Neutrophil (primary cell): ENCODE results near the gene RIT2.
"Not testable (repeated sequence)": the region's sequence is repeated elsewhere in the genome, so short reads cannot be mapped to it uniquely, and the experiment has no call there.

ENCODE experiments used
- H3K27ac ChIP-seq: fragments of 200-600 bp; sonication (generic); 2 replicates; pipeline ENCODE4 v1.5.1; 2016; ENCODE audit warnings: mild to moderate bottlenecking, moderate library complexity
- H3K27me3 ChIP-seq: fragments of 200-600 bp; sonication (generic); 2 replicates; pipeline ENCODE4 v1.6.0; 2016; ENCODE audit warnings: mild to moderate bottlenecking
- H3K36me3 ChIP-seq: fragments of 200-600 bp; sonication (generic); 2 replicates; pipeline ENCODE4 v1.5.1; 2017
- H3K4me1 ChIP-seq, 2 experiments: fragments of 200-600 bp in 1 of 2; sonication (generic) in 1 of 2; 1 replicate in 1 of 2; 2 replicates in 1 of 2; pipeline versions ENCODE4 v1.5.1 to v1.6.1; 2013 to 2016; ENCODE audit warnings: low read depth in 1 of 2, low read length in 1 of 2, mild to moderate bottlenecking in 1 of 2, moderate library complexity in 1 of 2; ENCODE audit not compliant: control insufficient read depth in 1 of 2, insufficient read depth in 1 of 2
- H3K4me3 ChIP-seq, 2 experiments: fragments of 200-600 bp in 1 of 2; sonication (generic) in 1 of 2; 1 replicate in 1 of 2; 2 replicates in 1 of 2; pipeline ENCODE4 v1.5.1; 2013 to 2016; ENCODE audit warnings: low read depth in 1 of 2, low read length in 1 of 2, mild to moderate bottlenecking in 1 of 2, moderate library complexity in 1 of 2
- H3K9me3 ChIP-seq: fragments of 200-600 bp; sonication (generic); 2 replicates; pipeline ENCODE4 v1.5.1; 2016
- TF ChIP-seq, protein P1 (sequence below): fragments of 200-600 bp; sonication (generic); IDR thresholded peaks from 2 replicates; pipeline ENCODE4 v1.5.1; 2016; ENCODE audit warnings: antibody characterized with exemption

RIT2 gene

GRCh38 chr18:42743373-42744138 lies 371.9 kb downstream of the RIT2 start:
- TF ChIP-seq, protein P1, sequence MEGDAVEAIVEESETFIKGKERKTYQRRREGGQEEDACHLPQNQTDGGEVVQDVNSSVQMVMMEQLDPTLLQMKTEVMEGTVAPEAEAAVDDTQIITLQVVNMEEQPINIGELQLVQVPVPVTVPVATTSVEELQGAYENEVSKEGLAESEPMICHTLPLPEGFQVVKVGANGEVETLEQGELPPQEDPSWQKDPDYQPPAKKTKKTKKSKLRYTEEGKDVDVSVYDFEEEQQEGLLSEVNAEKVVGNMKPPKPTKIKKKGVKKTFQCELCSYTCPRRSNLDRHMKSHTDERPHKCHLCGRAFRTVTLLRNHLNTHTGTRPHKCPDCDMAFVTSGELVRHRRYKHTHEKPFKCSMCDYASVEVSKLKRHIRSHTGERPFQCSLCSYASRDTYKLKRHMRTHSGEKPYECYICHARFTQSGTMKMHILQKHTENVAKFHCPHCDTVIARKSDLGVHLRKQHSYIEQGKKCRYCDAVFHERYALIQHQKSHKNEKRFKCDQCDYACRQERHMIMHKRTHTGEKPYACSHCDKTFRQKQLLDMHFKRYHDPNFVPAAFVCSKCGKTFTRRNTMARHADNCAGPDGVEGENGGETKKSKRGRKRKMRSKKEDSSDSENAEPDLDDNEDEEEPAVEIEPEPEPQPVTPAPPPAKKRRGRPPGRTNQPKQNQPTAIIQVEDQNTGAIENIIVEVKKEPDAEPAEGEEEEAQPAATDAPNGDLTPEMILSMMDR: no peak
- no peaks in the 10 kb centered on the region for H3K36me3 ChIP-seq
- H3K4me1 ChIP-seq: no peaks in the 10 kb centered on the region
- H3K27me3 ChIP-seq: no peaks in the 10 kb centered on the region
- no peak overlapping the region for H3K4me3 ChIP-seq
- no peaks in the 10 kb centered on the region for H3K9me3 ChIP-seq
- H3K27ac ChIP-seq: no peak overlapping the region

DNA sequence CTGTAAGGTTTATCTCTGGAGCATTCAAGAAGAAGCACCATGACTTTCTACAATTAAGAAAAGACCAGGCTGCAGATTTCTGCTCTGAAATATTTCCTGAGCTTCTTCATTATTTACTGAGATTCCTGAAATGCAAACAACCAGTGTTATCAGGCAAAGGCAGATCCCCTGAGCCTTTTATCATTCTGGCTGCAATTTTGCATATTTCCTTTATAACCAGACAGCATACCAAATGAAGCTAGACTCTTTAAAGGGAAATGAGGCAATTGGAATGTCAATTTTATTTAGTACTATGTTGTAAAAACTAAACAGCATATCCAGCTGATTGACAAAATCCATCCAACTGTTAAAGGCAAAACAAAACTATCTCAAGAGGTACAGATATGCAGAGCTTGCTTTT lies 372.5 kb downstream of the RIT2 start:
- H3K27ac ChIP-seq: no peak overlapping the region
- H3K36me3 ChIP-seq: no peaks in the 10 kb centered on the region
- H3K27me3 ChIP-seq: no peaks in the 10 kb centered on the region
- no peaks in the 10 kb centered on the region for H3K9me3 ChIP-seq
- TF ChIP-seq, protein P1: no peak
- no peak overlapping the region for H3K4me3 ChIP-seq
- no peaks in the 10 kb centered on the region for H3K4me1 ChIP-seq

GRCh38 chr18:42742474-42742873 lies 373.0 kb downstream of the RIT2 start:
- H3K36me3 ChIP-seq: no peaks in the 10 kb centered on the region
- H3K9me3 ChIP-seq: no peaks in the 10 kb centered on the region
- H3K27ac ChIP-seq: no peak overlapping the region
- H3K4me3 ChIP-seq: no peak overlapping the region
- H3K4me1 ChIP-seq: no peaks in the 10 kb centered on the region
- TF ChIP-seq, protein P1: no peak
- H3K27me3 ChIP-seq: no peaks in the 10 kb centered on the region

GRCh38 chr18:42741805-42742347 lies 373.6 kb downstream of the RIT2 start:
- H3K4me1 ChIP-seq, H3K36me3 ChIP-seq, H3K27me3 ChIP-seq, H3K9me3 ChIP-seq, H3K4me3 ChIP-seq, H3K27ac ChIP-seq: not testable (repeated sequence)

DNA sequence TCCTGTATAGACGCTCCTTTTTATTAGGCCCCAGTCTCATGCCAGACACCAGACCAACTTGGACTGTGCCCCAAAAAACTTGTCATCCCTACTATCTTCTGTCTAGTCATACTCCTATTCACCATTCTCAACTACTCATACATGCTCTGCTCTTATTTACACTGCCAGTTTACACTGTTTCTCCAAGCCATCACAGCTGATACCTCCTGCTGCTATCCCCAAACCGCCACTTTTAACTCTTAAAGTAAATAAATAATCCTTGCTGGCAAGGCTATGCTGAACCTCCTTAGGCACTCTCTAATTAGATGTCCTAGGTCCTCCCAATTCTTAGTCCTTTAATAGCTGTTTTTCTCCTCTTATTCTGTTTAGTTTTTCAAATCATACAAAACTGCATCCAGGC lies 374.2 kb downstream of the RIT2 start:
- not testable (repeated sequence) for H3K27me3 ChIP-seq, H3K4me1 ChIP-seq, H3K36me3 ChIP-seq, H3K4me3 ChIP-seq, H3K27ac ChIP-seq, H3K9me3 ChIP-seq

GRCh38 chr18:42736074-42736473 lies 379.4 kb downstream of the RIT2 start:
- TF ChIP-seq, protein P1: no peak
- Histone ChIP-seq H3K36me3 (no peaks in the 10 kb centered on the region), H3K4me1 (no peaks in the 10 kb centered on the region), H3K27ac (no peak overlapping the region), H3K4me3 (no peak overlapping the region), H3K9me3 (no peaks in the 10 kb centered on the region), H3K27me3 (no peaks in the 10 kb centered on the region)
